Measurements from ENCODE around the gene GJC1.

The GJC1 gene

DNA sequence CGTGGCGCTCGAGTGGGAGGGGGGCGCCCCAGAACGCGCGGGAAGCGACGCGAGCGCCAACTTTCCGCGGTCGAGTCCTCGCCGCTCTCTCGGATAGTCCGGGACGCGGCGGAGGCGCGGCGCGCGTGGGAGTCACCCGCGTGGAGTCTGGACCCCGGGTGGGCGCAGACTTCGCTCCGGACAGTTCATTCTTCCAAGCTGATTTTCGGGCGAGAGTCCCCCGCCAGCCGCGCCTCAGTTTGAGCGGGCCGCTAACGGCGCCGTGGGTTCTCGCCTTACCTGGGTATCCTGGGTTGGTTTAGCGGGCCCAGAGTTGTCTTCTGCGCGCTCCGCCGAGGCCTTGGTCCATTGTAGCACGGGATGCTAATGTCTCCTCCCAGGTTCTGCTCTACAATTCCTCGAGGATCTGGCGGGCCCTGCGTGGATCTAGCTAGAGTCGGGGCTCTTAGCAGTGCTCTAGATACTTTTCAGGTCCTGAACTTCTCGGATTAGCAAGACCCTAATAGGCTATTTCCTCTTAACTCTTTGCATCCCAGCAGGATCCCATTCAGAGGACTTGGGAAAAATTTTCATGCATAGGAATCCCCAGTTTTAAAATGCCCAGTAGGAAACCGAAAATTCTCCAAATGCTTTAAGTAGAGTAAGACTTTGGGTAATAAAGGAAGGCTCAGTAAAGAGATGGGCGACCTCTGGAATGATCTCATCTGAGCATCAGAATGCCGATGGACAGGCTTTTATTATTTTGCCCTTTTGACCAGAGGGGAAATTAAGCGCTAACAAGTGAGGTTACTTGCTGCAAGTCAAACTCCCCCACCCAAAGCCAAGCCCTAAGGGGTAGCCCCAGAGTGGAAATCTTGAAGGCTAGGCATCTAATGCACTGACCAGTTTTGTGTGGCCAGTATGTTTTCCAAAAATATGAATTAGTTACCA, 537 bp upstream of the GJC1 start:
- Histone ChIP-seq H3K79me1 (ENCODE audit: low read length) (peaks cover 15% of the 10 kb centered on the region), H2AFZ (ENCODE audit: insufficient read depth, low read length, poor library complexity) (peak overlapping the region; percentile 99), H3K18ac (ENCODE audit: low read length) (peak overlapping the region; percentile 91), H2BK12ac (ENCODE audit: low read length) (peak overlapping the region; percentile 85), H4K8ac (ENCODE audit: low read depth, low read length) (peak overlapping the region; percentile 94), H3K4ac (ENCODE audit: low read depth, low read length) (peak overlapping the region; percentile 81), H2BK120ac (ENCODE audit: insufficient read depth, low read length, poor library complexity) (peak overlapping the region; percentile 83), H3K23ac (ENCODE audit: low read length) (no peak overlapping the region), H3K4me3 (ENCODE audit: low read depth, low read length) (peak overlapping the region; percentile 94), H3K79me2 (ENCODE audit: control insufficient read depth, insufficient read depth, low read length, poor library complexity) (peaks cover 16% of the 10 kb centered on the region), H3K9me3 (ENCODE audit: insufficient read depth, low read depth, low read length) (no peaks in the 10 kb centered on the region), H3K4me1 (ENCODE audit: control insufficient read depth in 1 of 2, insufficient read depth in 2 of 2, low read length in 2 of 2) (peaks cover 4 to 8% of the 10 kb centered on the region in 2 experiments), H4K12ac (ENCODE audit: low read depth, low read length) (peak overlapping the region; percentile 97), H4K91ac (ENCODE audit: low read depth, low read length) (peak overlapping the region; percentile 96), H3K27me3 (ENCODE audit: insufficient read depth, low read length) (no peaks in the 10 kb centered on the region), H3K36me3 (ENCODE audit: control insufficient read depth in 1 of 2, insufficient read depth in 2 of 2, low read length in 2 of 2) (no peaks in the 10 kb centered on the region), H2AK5ac (ENCODE audit: low read length) (peak overlapping the region; percentile 23), H3K27ac (ENCODE audit: low read depth, low read length) (peak overlapping the region; percentile 61), H3K9ac (ENCODE audit: low read length) (peak overlapping the region; percentile 76), H2BK5ac (ENCODE audit: low read depth, low read length, poor library complexity) (peak overlapping the region; percentile 46), H3K14ac (ENCODE audit: low read length) (peak overlapping the region; percentile 72), H3K4me2 (ENCODE audit: low read length) (peak overlapping the region; percentile 95)
- DNase-seq: peak; percentile 27 to 63
- no CpG with 5 or more reads among the region's 58 CpGs for WGBS (ENCODE audit: extremely low coverage, insufficient coverage, insufficient read length)

DNA sequence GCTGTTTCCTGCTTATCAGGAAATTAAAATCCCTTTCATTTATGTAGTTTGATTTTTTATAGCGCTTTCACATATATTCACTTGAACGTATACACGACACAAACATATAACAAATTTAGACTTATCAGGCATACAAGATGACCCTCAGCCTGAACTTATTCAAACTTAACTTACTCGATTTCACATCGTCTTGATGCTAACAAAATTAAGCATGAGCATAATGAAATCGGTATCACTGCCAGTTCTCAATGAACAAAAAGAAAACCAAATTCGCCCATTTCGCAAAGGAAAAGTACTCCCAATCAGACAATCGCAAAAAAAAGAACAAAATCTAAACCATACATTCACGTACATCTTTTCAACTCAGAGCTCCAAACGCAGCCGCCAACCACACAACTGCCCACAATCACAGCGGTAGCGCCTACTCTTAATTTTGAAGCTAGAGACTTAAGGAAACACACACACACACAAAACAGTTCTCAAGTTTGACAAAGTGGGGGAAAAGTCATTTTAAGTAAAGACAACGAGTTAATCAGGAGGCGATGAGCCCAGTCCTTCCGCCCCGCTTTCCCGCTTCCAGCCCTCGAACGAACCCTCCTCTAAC, 1.1 kb downstream of the GJC1 start:
- peak overlapping the region; percentile 37 for H3K27ac ChIP-seq (ENCODE audit: low read depth, low read length)
- H3K36me3 ChIP-seq (ENCODE audit: control insufficient read depth in 1 of 2, insufficient read depth in 2 of 2, low read length in 2 of 2): no peaks in the 10 kb centered on the region
- H2BK12ac ChIP-seq (ENCODE audit: low read length): no peak overlapping the region
- H3K23ac ChIP-seq (ENCODE audit: low read length): no peak overlapping the region
- H4K8ac ChIP-seq (ENCODE audit: low read depth, low read length): peak overlapping the region; percentile 94
- H3K18ac ChIP-seq (ENCODE audit: low read length): peak overlapping the region; percentile 75
- peaks cover 15% of the 10 kb centered on the region for H3K79me1 ChIP-seq (ENCODE audit: low read length)
- peak overlapping the region; percentile 94 for H2BK5ac ChIP-seq (ENCODE audit: low read depth, low read length, poor library complexity)
- peak overlapping the region; percentile 99 for H2AFZ ChIP-seq (ENCODE audit: insufficient read depth, low read length, poor library complexity)
- peak overlapping the region; percentile 85 for H4K12ac ChIP-seq (ENCODE audit: low read depth, low read length)
- H3K9me3 ChIP-seq (ENCODE audit: insufficient read depth, low read depth, low read length): no peaks in the 10 kb centered on the region
- no peak for DNase-seq
- H3K79me2 ChIP-seq (ENCODE audit: control insufficient read depth, insufficient read depth, low read length, poor library complexity): peaks cover 16% of the 10 kb centered on the region
- peak overlapping the region; percentile 94 for H3K4me3 ChIP-seq (ENCODE audit: low read depth, low read length)
- peak overlapping the region; percentile 95 for H3K4me2 ChIP-seq (ENCODE audit: low read length)
- H2AK5ac ChIP-seq (ENCODE audit: low read length): no peak overlapping the region
- peak overlapping the region; percentile 22 for H3K4ac ChIP-seq (ENCODE audit: low read depth, low read length)
- WGBS (ENCODE audit: extremely low coverage, insufficient coverage, insufficient read length): no CpG with 5 or more reads among the region's 21 CpGs
- H3K9ac ChIP-seq (ENCODE audit: low read length): peak overlapping the region; percentile 84
- H3K14ac ChIP-seq (ENCODE audit: low read length): peak overlapping the region; percentile 72
- H4K91ac ChIP-seq (ENCODE audit: low read depth, low read length): peak overlapping the region; percentile 96
- H2BK120ac ChIP-seq (ENCODE audit: insufficient read depth, low read length, poor library complexity): peak overlapping the region; percentile 74
- peaks cover 4 to 8% of the 10 kb centered on the region in 2 experiments for H3K4me1 ChIP-seq (ENCODE audit: control insufficient read depth in 1 of 2, insufficient read depth in 2 of 2, low read length in 2 of 2)
- no peaks in the 10 kb centered on the region for H3K27me3 ChIP-seq (ENCODE audit: insufficient read depth, low read length)

DNA sequence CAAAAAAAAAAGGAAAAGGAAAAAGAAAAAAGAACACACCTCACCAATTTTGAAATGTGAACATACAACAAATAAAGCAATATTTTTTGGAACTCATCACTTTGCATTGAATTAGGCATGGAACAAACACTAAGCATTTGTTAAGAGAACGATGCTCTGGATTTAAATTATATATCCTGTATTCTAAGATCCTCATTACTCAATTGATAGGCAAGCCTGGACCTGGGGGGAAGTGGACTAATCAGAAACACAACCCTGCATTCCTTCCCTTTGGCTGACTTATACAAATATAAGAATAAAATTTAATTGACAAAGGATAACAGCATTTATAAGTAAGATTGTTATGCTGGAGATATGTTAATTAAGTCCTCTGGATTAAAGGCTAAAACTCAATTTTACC, 2.2 kb downstream of the GJC1 start:
- Histone ChIP-seq H2BK5ac (ENCODE audit: low read depth, low read length, poor library complexity) (no peak overlapping the region), H2BK12ac (ENCODE audit: low read length) (no peak overlapping the region), H3K27ac (ENCODE audit: low read depth, low read length) (no peak overlapping the region), H4K12ac (ENCODE audit: low read depth, low read length) (no peak overlapping the region), H3K18ac (ENCODE audit: low read length) (no peak overlapping the region), H3K79me1 (ENCODE audit: low read length) (peaks cover 15% of the 10 kb centered on the region), H3K4me2 (ENCODE audit: low read length) (no peak overlapping the region), H2AK5ac (ENCODE audit: low read length) (no peak overlapping the region), H3K9ac (ENCODE audit: low read length) (no peak overlapping the region), H3K4me1 (ENCODE audit: control insufficient read depth in 1 of 2, insufficient read depth in 2 of 2, low read length in 2 of 2) (peaks cover 4 to 5% of the 10 kb centered on the region in 2 experiments), H2BK120ac (ENCODE audit: insufficient read depth, low read length, poor library complexity) (no peak overlapping the region), H3K79me2 (ENCODE audit: control insufficient read depth, insufficient read depth, low read length, poor library complexity) (peaks cover 16% of the 10 kb centered on the region), H3K36me3 (ENCODE audit: control insufficient read depth in 1 of 2, insufficient read depth in 2 of 2, low read length in 2 of 2) (no peaks in the 10 kb centered on the region), H4K8ac (ENCODE audit: low read depth, low read length) (no peak overlapping the region), H3K4ac (ENCODE audit: low read depth, low read length) (peak overlapping the region; percentile 47), H3K4me3 (ENCODE audit: low read depth, low read length) (no peak overlapping the region), H3K27me3 (ENCODE audit: insufficient read depth, low read length) (no peaks in the 10 kb centered on the region), H3K23ac (ENCODE audit: low read length) (no peak overlapping the region), H4K91ac (ENCODE audit: low read depth, low read length) (no peak overlapping the region), H3K9me3 (ENCODE audit: insufficient read depth, low read depth, low read length) (no peaks in the 10 kb centered on the region), H2AFZ (ENCODE audit: insufficient read depth, low read length, poor library complexity) (no peak overlapping the region), H3K14ac (ENCODE audit: low read length) (no peak overlapping the region)
- no CpG with 5 or more reads among the region's 1 CpG for WGBS (ENCODE audit: extremely low coverage, insufficient coverage, insufficient read length)
- DNase-seq: no peak

DNA sequence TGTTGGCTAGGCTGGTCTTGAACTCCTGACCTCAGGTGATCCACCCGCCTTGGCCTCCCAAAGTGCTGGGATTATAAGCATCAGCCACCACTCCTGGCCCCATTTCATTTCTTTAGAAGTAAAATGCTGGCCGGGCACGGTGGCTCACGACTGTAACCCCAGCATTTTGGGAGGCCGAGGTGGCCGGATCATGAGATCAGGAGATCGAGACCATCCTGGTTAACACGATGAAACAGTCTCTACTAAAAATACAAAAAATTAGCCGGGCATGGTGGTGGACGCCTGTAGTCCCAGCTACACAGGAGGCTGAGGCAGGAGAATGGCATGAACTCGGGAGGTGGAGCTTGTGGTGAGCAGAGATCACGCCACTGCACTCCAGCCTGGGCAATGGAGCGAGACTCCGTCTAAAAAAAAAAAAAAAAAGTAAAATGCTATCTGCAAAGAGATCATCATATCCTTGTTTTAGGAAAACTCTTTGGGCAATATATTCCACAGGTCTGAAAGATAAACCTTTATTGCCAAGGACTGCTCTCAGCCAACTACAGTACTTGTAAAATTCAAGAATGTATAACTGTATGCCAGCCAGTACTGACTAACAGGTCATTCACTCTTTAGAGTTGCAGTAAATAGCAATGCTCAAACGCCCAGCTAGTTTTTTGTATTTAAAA, 3.8 kb downstream of the GJC1 start:
- H4K12ac ChIP-seq (ENCODE audit: low read depth, low read length): no peak overlapping the region
- H3K18ac ChIP-seq (ENCODE audit: low read length): no peak overlapping the region
- H3K4me1 ChIP-seq (ENCODE audit: control insufficient read depth in 1 of 2, insufficient read depth in 2 of 2, low read length in 2 of 2): peaks cover 0 to 1% of the 10 kb centered on the region in 2 experiments
- no peak overlapping the region for H3K27ac ChIP-seq (ENCODE audit: low read depth, low read length)
- H3K14ac ChIP-seq (ENCODE audit: low read length): no peak overlapping the region
- H2BK120ac ChIP-seq (ENCODE audit: insufficient read depth, low read length, poor library complexity): no peak overlapping the region
- H4K91ac ChIP-seq (ENCODE audit: low read depth, low read length): no peak overlapping the region
- H3K9ac ChIP-seq (ENCODE audit: low read length): no peak overlapping the region
- no peaks in the 10 kb centered on the region for H3K36me3 ChIP-seq (ENCODE audit: control insufficient read depth in 1 of 2, insufficient read depth in 2 of 2, low read length in 2 of 2)
- no peak overlapping the region for H2BK5ac ChIP-seq (ENCODE audit: low read depth, low read length, poor library complexity)
- peak; percentile 25 to 49 for DNase-seq
- no peaks in the 10 kb centered on the region for H3K9me3 ChIP-seq (ENCODE audit: insufficient read depth, low read depth, low read length)
- peaks cover 14% of the 10 kb centered on the region for H3K79me1 ChIP-seq (ENCODE audit: low read length)
- H4K8ac ChIP-seq (ENCODE audit: low read depth, low read length): no peak overlapping the region
- H3K4me2 ChIP-seq (ENCODE audit: low read length): no peak overlapping the region
- peaks cover 16% of the 10 kb centered on the region for H3K79me2 ChIP-seq (ENCODE audit: control insufficient read depth, insufficient read depth, low read length, poor library complexity)
- no peak overlapping the region for H2BK12ac ChIP-seq (ENCODE audit: low read length)
- WGBS (ENCODE audit: extremely low coverage, insufficient coverage, insufficient read length): no CpG with 5 or more reads among the region's 15 CpGs
- no peak overlapping the region for H3K23ac ChIP-seq (ENCODE audit: low read length)
- no peak overlapping the region for H2AFZ ChIP-seq (ENCODE audit: insufficient read depth, low read length, poor library complexity)
- peak overlapping the region; percentile 2 for H3K4ac ChIP-seq (ENCODE audit: low read depth, low read length)
- H3K27me3 ChIP-seq (ENCODE audit: insufficient read depth, low read length): no peaks in the 10 kb centered on the region
- H3K4me3 ChIP-seq (ENCODE audit: low read depth, low read length): no peak overlapping the region
- H2AK5ac ChIP-seq (ENCODE audit: low read length): no peak overlapping the region
